Measurements from ENCODE around the gene LEKR1.
"Not testable (repeated sequence)": the region's sequence is repeated elsewhere in the genome, so short reads cannot be mapped to it uniquely, and the experiment has no call there.

Gene LEKR1

GRCh38 chr3:156838035-156838434 is 11.9 kb downstream of the LEKR1 start:
- DNase-seq = no peak

GRCh38 chr3:156840826-156841689 is 14.9 kb downstream of the LEKR1 start:
- DNase-seq = no peak

- no peak for DNase-seq
Observed at GRCh38 chr3:156843071-156843808, 17.1 kb downstream of the LEKR1 start.

- no peak for DNase-seq
Observed at GRCh38 chr3:156847752-156848448, 21.7 kb downstream of the LEKR1 start.

- no peak for DNase-seq
Observed at GRCh38 chr3:156859578-156859977, 33.4 kb downstream of the LEKR1 start.

GRCh38 chr3:156860873-156861272 is 34.7 kb downstream of the LEKR1 start:
- DNase-seq = no peak

- DNase-seq = no peak
Observed at GRCh38 chr3:156862338-156862737, 36.2 kb downstream of the LEKR1 start.

GRCh38 chr3:156865732-156866131 is 39.6 kb downstream of the LEKR1 start:
- DNase-seq = no peak

GRCh38 chr3:156867174-156867573 is 41.0 kb downstream of the LEKR1 start:
- DNase-seq = no peak

- no peak for DNase-seq
Observed at GRCh38 chr3:156867920-156868319, 41.8 kb downstream of the LEKR1 start.

GRCh38 chr3:156873906-156874305 is 47.8 kb downstream of the LEKR1 start:
- no peak for DNase-seq

- not testable (repeated sequence) for DNase-seq
Observed at GRCh38 chr3:156879491-156879890, 53.3 kb downstream of the LEKR1 start.

GRCh38 chr3:156885761-156886160 is 59.6 kb downstream of the LEKR1 start:
- no peak for DNase-seq

GRCh38 chr3:156888176-156888575 is 62.0 kb downstream of the LEKR1 start:
- no peak for DNase-seq

- no peak for DNase-seq
Observed at GRCh38 chr3:156888576-156888975, 62.4 kb downstream of the LEKR1 start.

GRCh38 chr3:156892701-156893100 is 66.5 kb downstream of the LEKR1 start:
- DNase-seq = no peak

GRCh38 chr3:156895374-156895773 is 69.2 kb downstream of the LEKR1 start:
- DNase-seq = not testable (repeated sequence)

- not testable (repeated sequence) for DNase-seq
Observed at GRCh38 chr3:156897851-156898250, 71.7 kb downstream of the LEKR1 start.

- no peak for DNase-seq
Observed at GRCh38 chr3:156898296-156898880, 72.2 kb downstream of the LEKR1 start.

- no peak for DNase-seq
Observed at GRCh38 chr3:156899951-156900350, 73.8 kb downstream of the LEKR1 start.

GRCh38 chr3:156902916-156903315 is 76.8 kb downstream of the LEKR1 start:
- no peak for DNase-seq

- no peak for DNase-seq
Observed at GRCh38 chr3:156906275-156906674, 80.1 kb downstream of the LEKR1 start.

GRCh38 chr3:156908398-156908797 is 82.2 kb downstream of the LEKR1 start:
- DNase-seq = no peak
